ENCODE data around the gene CASP10. TPM values are rescaled to one million over a fixed set of nuclear protein-coding genes. Genes with fewer than 3 reads are reported as not detected.

Gene CASP10
- total RNA-seq, 4 donors from 2014 or later = 6.1 to 21.4 (median 11.2) TPM

- 45 to 57% methylated on average over 4 of the region's 4 CpGs for WGBS, 2 donors
- Histone ChIP-seq H3K9me3 (no peaks in the 10 kb centered on the region), H3K4me1 (no peaks in the 10 kb centered on the region), H3K27me3 (no peaks in the 10 kb centered on the region), H3K27ac (peak overlapping the region in 1 of 4 donors; percentile 41), H3K4me3 (no peak overlapping the region), H3K36me3 (peaks cover 0 to 10% (median 0%) of the 10 kb centered on the region in 3 donors)
- DNase-seq (ENCODE audit: low spot score in 2 of 2) = no peak
- no peak for TF ChIP-seq CTCF (IDR thresholded peaks at IDR 0.05)
- TF ChIP-seq EP300 (IDR thresholded peaks at IDR 0.05) = no peak
- no peak for TF ChIP-seq POLR2A (IDR thresholded peaks at IDR 0.05)
These were observed 37.2 kb downstream of the CASP10 start for GRCh38 chr2:201220102-201220570.

GRCh38 chr2:201223089-201224073 is 40.4 kb downstream of the CASP10 start:
- DNase-seq (ENCODE audit: low spot score in 2 of 2) = no peak

GRCh38 chr2:201228271-201228911 is 45.5 kb downstream of the CASP10 start:
- no peak for DNase-seq (ENCODE audit: low spot score in 2 of 2)
- WGBS, 2 donors = 73 to 79% methylated on average over 3 of the region's 3 CpGs
- H3K27me3 ChIP-seq = no peaks in the 10 kb centered on the region
- peaks cover 0 to 5% (median 0%) of the 10 kb centered on the region in 4 donors for H3K4me1 ChIP-seq
- no peaks in the 10 kb centered on the region for H3K36me3 ChIP-seq
- H3K9me3 ChIP-seq = no peaks in the 10 kb centered on the region
- H3K27ac ChIP-seq = peak overlapping the region in 1 of 4 donors; percentile 47
- no peak overlapping the region for H3K4me3 ChIP-seq
- TF ChIP-seq CTCF (IDR thresholded peaks at IDR 0.05) (no peak), POLR2A (IDR thresholded peaks at IDR 0.05) (no peak)

More at GRCh38 chr2:201223089-201224073, 40.4 kb downstream of the CASP10 start:
- no peaks in the 10 kb centered on the region for H3K4me1 ChIP-seq
- no peak overlapping the region for H3K4me3 ChIP-seq
- no peak overlapping the region for H3K27ac ChIP-seq
- H3K9me3 ChIP-seq = no peaks in the 10 kb centered on the region
- 71 to 77% methylated on average over 8 of the region's 8 CpGs for WGBS, 2 donors
- TF ChIP-seq POLR2A (IDR thresholded peaks at IDR 0.05) (no peak), CTCF (IDR thresholded peaks at IDR 0.05) (no peak), EP300 (IDR thresholded peaks at IDR 0.05) (no peak)
- no peaks in the 10 kb centered on the region for H3K27me3 ChIP-seq
- H3K36me3 ChIP-seq = no peaks in the 10 kb centered on the region

- Histone ChIP-seq H3K36me3 (no peaks in the 10 kb centered on the region), H3K9me3 (no peaks in the 10 kb centered on the region), H3K27me3 (no peaks in the 10 kb centered on the region), H3K27ac (peak overlapping the region in 1 of 4 donors; percentile 47), H3K4me3 (no peak overlapping the region), H3K4me1 (peaks cover 0 to 5% (median 0%) of the 10 kb centered on the region in 4 donors)
- no peak for TF ChIP-seq CTCF (IDR thresholded peaks at IDR 0.05)
- TF ChIP-seq POLR2A (IDR thresholded peaks at IDR 0.05) = no peak
- TF ChIP-seq EP300 (IDR thresholded peaks at IDR 0.05) = no peak
- WGBS, 2 donors = 70 to 78% methylated on average over 12 of the region's 12 CpGs
- no peak for DNase-seq (ENCODE audit: low spot score in 2 of 2)
These were observed 46.0 kb downstream of the CASP10 start for GRCh38 chr2:201228912-201229290.

Measured in tibial nerve (tissue), 4 donors.